Neural cell (in vitro differentiated cells): Measurements from ENCODE around the gene CHST11.

Source experiments
- CTCF ChIP-seq: fragments of 450-650 bp; IDR thresholded peaks from 2 replicates; pipeline ENCODE4 v1.5.1; 2014; ENCODE audit warnings: antibody characterized with exemption, mild to moderate bottlenecking, moderate library complexity; ENCODE audit not compliant: poor library complexity, severe bottlenecking
- EP300 ChIP-seq: fragments of 450-650 bp; conservative IDR thresholded peaks from 2 replicates; pipeline ENCODE4 v1.6.1; 2014; ENCODE audit warnings: antibody characterized with exemption, mild to moderate bottlenecking, moderate library complexity; ENCODE audit not compliant: poor library complexity, severe bottlenecking
- EZH2 ChIP-seq: fragments of 200-600, 300-800 bp; shearing (Covaris generic), sonication (generic); IDR thresholded peaks from 2 replicates; pipeline ENCODE4 v1.6.1; 2014; ENCODE audit warnings: antibody characterized with exemption, low read length, borderline replicate concordance, mild to moderate bottlenecking; ENCODE audit not compliant: insufficient read depth, poor library complexity, severe bottlenecking
- MXI1 ChIP-seq: fragments of 450-650 bp; conservative IDR thresholded peaks from 2 replicates; pipeline ENCODE4 v1.6.1; 2014; ENCODE audit warnings: antibody characterized with exemption, mild to moderate bottlenecking; ENCODE audit not compliant: poor library complexity, severe bottlenecking
- POLR2AphosphoS5 ChIP-seq: IDR thresholded peaks from 2 replicates; pipeline ENCODE4 v1.6.1; 2012
- REST ChIP-seq: IDR thresholded peaks from 2 replicates; pipeline ENCODE4 v1.6.1; 2012; ENCODE audit warnings: borderline replicate concordance
- TAF1 ChIP-seq: IDR thresholded peaks from 2 replicates; pipeline ENCODE4 v1.6.1; 2012; ENCODE audit warnings: low read depth

GRCh38 chr12:104713444-104713843 lies 256.7 kb downstream of the CHST11 start:
- no peak for TF ChIP-seq TAF1
- TF ChIP-seq EZH2 = no peak
- TF ChIP-seq POLR2AphosphoS5 = no peak
- TF ChIP-seq EP300 = no peak
- TF ChIP-seq CTCF = no peak
- no peak for TF ChIP-seq REST
- no peak for TF ChIP-seq MXI1
